ENCODE measurements around the gene ITGA11. TPM values are rescaled to one million over a fixed set of nuclear protein-coding genes. Genes with fewer than 3 reads are reported as not detected.

The ITGA11 gene
- total and polyA plus RNA-seq, 8 donors, result 0.19 to 4.1 (median 0.66) TPM

DNA sequence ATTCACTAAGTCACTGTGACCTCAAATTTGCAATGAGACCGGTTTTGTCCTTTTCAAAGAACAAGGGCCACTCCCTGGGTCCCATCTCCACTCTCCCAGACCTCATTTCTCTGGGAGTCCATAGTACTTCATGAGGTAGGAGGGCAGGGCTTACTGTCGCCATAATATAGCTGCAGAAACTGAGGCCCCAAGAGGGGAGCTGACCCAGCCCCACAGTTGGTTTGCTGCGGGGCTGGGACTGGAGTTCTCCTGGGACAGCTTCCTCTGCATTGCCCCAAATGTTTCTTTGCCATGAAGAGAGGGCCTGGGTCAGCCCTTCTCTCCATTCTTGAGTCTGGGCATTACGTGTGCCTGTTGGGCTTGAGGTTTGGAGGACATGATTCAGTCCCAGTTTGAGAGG lies 60.1 kb downstream of the ITGA11 start:
- FAIRE-seq (no peak), ATAC-seq (no peak), DNase-seq (no peak)
- Histone ChIP-seq H3K4me1 (no peaks in the 10 kb centered on the region), H3K4me3 (no peak overlapping the region), H3K9me3 (no peaks in the 10 kb centered on the region), H3K27me3 (no peaks in the 10 kb centered on the region), H3K36me3 (no peaks in the 10 kb centered on the region), H3K27ac (no peak overlapping the region)
- TF ChIP-seq, protein P1, sequence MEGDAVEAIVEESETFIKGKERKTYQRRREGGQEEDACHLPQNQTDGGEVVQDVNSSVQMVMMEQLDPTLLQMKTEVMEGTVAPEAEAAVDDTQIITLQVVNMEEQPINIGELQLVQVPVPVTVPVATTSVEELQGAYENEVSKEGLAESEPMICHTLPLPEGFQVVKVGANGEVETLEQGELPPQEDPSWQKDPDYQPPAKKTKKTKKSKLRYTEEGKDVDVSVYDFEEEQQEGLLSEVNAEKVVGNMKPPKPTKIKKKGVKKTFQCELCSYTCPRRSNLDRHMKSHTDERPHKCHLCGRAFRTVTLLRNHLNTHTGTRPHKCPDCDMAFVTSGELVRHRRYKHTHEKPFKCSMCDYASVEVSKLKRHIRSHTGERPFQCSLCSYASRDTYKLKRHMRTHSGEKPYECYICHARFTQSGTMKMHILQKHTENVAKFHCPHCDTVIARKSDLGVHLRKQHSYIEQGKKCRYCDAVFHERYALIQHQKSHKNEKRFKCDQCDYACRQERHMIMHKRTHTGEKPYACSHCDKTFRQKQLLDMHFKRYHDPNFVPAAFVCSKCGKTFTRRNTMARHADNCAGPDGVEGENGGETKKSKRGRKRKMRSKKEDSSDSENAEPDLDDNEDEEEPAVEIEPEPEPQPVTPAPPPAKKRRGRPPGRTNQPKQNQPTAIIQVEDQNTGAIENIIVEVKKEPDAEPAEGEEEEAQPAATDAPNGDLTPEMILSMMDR (IDR thresholded peaks at IDR 0.05), result no peak
- intact Hi-C loops (cut with DNase I), result no loop called here
- 91% methylated on average over 4 of the region's 4 CpGs for WGBS, 2 donors

DNA sequence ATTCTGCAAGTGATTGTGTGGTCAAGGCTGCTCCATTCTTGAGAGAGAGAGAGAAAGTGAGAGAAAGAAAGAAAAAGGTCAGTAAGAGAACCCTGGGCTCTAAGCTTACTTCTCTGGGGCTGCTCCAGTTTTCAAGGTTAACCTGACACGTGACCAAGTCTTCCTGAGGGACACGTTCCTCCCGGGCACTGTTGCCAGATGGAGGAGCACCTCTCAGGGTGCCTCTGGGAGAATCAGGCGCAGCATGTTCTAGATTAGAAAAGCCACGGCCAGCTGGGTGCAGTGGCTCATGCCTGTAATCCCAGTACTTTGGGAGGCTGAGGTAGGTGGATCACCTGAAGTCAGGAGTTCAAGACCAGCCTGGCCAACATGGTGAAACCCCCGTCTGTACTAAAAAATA lies 60.8 kb downstream of the ITGA11 start:
- intact Hi-C loops (cut with DNase I), result no loop called here
- TF ChIP-seq, protein P1 (IDR thresholded peaks at IDR 0.05), result no peak
- Histone ChIP-seq H3K9me3 (no peaks in the 10 kb centered on the region), H3K36me3 (no peaks in the 10 kb centered on the region), H3K4me1 (no peaks in the 10 kb centered on the region), H3K27ac (no peak overlapping the region), H3K4me3 (no peak overlapping the region), H3K27me3 (no peaks in the 10 kb centered on the region)
- DNase-seq (no peak), ATAC-seq (peak in 1 of 4 donors; percentile 35), FAIRE-seq (no peak)
- WGBS, 2 donors, result 26 to 28% methylated on average over 6 of the region's 6 CpGs

- DNase-seq, result no peak
- WGBS, 2 donors, result 75% methylated on average over 9 of the region's 9 CpGs
- no peaks in the 10 kb centered on the region for H3K36me3 ChIP-seq
- no peaks in the 10 kb centered on the region for H3K9me3 ChIP-seq
- no peaks in the 10 kb centered on the region for H3K4me1 ChIP-seq
- H3K27ac ChIP-seq, result no peak overlapping the region
- intact Hi-C loops (cut with DNase I), result no loop called here
- no peak overlapping the region for H3K4me3 ChIP-seq
- no peak for ATAC-seq
- no peak for FAIRE-seq
- TF ChIP-seq, protein P1 (IDR thresholded peaks at IDR 0.05), result no peak
- no peaks in the 10 kb centered on the region for H3K27me3 ChIP-seq
Observed at GRCh38 chr15:68370768-68371151, 61.2 kb downstream of the ITGA11 start.

DNA sequence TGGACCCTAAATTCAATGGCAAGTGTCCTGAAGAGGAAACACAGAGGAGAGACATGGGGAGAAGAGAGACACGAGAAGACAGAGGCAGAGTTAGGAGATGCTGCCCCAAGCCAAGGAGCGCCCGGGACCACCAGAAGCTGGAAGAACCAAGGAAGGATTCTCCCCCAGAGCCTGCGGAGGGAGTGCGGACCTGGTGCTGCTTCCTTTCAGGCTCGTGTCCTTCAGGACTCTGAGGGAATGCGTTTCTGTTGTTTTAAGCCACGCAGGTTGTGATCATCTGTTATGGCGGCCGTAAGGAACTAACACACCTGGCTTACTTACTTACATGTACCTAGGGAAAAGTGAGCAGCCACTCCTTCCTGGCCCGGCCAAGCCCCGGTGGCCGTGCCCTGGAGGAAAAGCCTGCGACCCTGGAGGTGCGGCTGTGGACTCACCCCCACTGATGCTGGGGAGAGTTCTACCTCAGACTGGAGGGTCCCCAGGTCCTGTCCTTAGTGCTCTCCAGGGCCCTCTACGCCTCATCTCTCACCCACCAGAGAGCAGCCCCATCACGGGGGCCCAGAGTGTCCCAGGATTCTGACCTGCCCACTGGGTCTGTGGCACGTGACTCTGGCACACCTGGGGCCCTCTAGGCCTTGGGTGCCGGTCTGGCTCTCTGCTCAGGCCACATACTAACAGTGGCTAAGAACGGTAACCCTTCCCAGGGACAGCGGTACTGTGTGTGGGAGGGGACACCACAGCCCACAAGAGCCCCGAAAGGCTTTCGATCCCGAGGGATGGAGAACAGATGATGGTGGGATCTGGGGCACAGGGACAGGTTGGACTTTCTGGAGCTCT lies 61.8 kb downstream of the ITGA11 start:
- no peaks in the 10 kb centered on the region for H3K9me3 ChIP-seq
- no peak for FAIRE-seq
- no peak overlapping the region for H3K4me3 ChIP-seq
- intact Hi-C loops (cut with DNase I), result no loop called here
- WGBS, 2 donors, result 79 to 85% methylated on average over 23 to 24 of the region's 24 CpGs
- no peaks in the 10 kb centered on the region for H3K4me1 ChIP-seq
- no peak for ATAC-seq
- no peaks in the 10 kb centered on the region for H3K27me3 ChIP-seq
- no peak overlapping the region for H3K27ac ChIP-seq
- TF ChIP-seq, protein P1 (IDR thresholded peaks at IDR 0.05), result no peak
- H3K36me3 ChIP-seq, result no peaks in the 10 kb centered on the region
- DNase-seq, result no peak

DNA sequence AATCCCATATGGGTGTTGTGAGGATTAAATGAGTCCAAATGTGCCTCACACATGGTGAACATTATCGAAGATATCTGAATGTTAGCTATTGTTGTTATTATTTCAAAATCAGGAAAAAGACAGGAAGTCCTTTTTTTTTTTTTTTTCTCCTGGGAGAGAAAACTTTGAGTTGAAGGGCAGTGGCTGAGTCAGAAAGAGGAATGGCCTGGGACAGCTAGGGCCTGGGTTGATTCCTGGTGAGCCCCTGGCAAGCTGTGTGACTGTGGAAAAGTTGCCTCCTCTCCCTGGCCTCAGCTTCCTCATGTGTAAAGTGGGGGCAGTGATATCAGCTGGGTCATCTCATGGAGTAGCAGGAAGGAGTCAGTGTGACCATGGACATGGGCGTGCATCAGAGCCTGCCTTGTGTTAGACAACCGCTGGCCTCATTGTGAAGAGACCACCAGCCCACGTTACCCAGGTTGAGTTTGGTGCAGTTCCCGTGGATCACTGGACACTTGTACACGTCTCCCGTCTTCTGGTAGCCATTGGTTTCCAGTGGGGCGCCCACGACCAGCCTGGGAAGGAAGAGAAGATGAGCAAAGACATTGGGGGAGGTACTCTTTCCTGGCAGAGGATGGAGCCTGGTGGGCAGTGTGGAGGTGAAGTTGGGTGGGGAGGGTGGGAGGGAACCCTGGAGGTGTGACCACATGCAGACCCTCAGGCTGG lies 63.1 kb downstream of the ITGA11 start:
- FAIRE-seq (no peak), DNase-seq (no peak)
- 79 to 86% methylated on average over 9 of the region's 9 CpGs for WGBS, 2 donors

More for the DNA sequence above, 63.1 kb downstream of the ITGA11 start:
- intact Hi-C loops (cut with DNase I), result no loop called here
- Histone ChIP-seq H3K4me1 (no peaks in the 10 kb centered on the region), H3K27me3 (no peaks in the 10 kb centered on the region), H3K27ac (no peak overlapping the region), H3K9me3 (no peaks in the 10 kb centered on the region), H3K4me3 (no peak overlapping the region), H3K36me3 (no peaks in the 10 kb centered on the region)
- TF ChIP-seq, protein P1 (IDR thresholded peaks at IDR 0.05), result no peak
- no peak for ATAC-seq
